Measurements from ENCODE around the gene TPH2.

TPH2 gene

DNA sequence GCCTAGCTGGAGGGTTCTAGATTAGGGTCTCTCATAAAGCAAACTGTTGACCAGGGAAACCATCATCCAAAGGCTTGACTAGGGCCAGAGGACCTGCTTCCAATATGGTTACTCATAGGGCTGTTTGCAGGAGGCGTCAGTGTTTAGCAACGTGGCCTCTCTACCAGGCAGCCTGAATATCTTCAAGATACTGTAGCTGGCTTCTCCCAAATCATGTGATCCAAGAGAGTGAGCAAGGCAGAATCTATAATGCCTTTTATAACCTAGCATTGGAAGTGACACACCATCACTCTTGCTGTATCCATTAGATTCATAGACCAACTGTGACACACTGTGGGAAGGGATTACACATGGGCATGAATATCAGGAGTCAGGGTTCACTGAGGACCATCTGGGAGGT lies 17.3 kb downstream of the TPH2 start:
- no peak for DNase-seq (ENCODE audit: low read depth)
- no peak overlapping the region for H3K4me3 ChIP-seq (ENCODE audit: low read depth, low read length)
- TF ChIP-seq, protein P1, sequence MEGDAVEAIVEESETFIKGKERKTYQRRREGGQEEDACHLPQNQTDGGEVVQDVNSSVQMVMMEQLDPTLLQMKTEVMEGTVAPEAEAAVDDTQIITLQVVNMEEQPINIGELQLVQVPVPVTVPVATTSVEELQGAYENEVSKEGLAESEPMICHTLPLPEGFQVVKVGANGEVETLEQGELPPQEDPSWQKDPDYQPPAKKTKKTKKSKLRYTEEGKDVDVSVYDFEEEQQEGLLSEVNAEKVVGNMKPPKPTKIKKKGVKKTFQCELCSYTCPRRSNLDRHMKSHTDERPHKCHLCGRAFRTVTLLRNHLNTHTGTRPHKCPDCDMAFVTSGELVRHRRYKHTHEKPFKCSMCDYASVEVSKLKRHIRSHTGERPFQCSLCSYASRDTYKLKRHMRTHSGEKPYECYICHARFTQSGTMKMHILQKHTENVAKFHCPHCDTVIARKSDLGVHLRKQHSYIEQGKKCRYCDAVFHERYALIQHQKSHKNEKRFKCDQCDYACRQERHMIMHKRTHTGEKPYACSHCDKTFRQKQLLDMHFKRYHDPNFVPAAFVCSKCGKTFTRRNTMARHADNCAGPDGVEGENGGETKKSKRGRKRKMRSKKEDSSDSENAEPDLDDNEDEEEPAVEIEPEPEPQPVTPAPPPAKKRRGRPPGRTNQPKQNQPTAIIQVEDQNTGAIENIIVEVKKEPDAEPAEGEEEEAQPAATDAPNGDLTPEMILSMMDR (IDR thresholded peaks at IDR 0.05; ENCODE audit: control insufficient read depth, extremely low read depth, insufficient read depth) = no peak

DNA sequence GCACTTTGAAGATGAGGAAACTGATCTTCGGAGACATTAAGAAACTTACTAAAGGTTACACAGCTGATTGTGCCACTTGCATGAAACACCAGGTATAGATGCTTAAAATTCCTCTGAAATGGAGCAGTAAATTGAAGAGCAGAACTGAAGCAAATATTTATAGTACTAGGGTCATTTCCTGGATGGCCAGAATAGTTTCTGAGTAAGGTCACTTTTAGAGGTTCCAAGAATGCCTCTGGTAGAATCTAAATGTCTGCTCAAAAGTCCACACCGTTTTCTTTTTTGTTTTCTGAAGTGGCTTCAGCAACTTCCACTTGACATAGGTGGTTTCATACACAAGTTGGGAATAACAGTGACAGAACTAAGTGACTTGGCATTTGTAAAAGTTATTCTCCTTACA lies 19.4 kb downstream of the TPH2 start:
- no peak overlapping the region for H3K4me3 ChIP-seq (ENCODE audit: low read depth, low read length)
- DNase-seq (ENCODE audit: low read depth) = no peak
- TF ChIP-seq, protein P1 (IDR thresholded peaks at IDR 0.05; ENCODE audit: control insufficient read depth, extremely low read depth, insufficient read depth) = no peak

DNA sequence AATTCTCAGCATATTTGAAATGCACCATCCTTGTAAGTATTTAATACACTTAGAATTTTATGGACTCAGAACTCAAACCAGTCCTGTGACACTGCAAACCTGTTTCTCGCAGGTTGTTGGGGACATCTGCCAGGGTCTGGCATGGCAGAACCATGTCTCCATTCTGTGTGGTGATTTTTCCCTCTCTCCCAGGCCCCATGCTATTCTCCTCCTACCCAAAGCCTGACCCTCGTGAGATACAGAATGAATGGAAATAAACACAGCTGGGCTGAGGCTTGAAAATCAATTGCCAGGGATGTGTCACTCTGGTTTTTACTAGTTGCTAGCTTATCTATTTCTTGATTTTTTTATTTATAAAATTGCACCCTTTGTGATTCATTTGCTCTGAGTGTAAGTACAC lies 19.8 kb downstream of the TPH2 start:
- DNase-seq (ENCODE audit: low read depth) = no peak
- TF ChIP-seq, protein P1 (IDR thresholded peaks at IDR 0.05; ENCODE audit: control insufficient read depth, extremely low read depth, insufficient read depth) = no peak
- no peak overlapping the region for H3K4me3 ChIP-seq (ENCODE audit: low read depth, low read length)

DNA sequence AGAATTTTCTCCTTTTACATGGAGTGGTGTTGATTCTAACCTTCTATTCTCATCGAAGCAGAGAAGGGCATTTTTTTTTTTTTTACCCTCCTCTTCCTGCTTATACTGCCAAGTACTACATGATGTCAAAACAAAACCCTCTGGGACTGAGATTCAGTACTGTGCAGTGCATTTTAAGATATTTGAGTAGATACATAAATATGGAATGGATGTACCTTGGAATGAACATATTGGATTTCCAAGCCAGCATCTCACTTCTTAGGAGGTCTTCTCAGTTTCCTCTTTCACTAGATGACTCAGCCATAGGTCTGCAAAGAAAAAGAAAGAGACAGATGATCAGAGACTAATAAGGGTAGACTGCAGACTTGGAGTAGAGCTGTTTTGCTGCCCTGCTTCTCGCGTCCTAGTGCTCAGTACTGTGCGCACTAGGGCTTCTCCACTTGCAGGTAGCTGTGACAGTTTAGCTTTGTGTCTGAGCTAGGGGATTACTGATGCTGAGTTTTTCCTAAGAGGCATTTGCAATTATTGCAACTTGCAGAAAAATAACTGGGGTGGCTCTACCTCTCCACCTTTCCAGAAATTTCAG lies 20.4 kb downstream of the TPH2 start:
- DNase-seq (ENCODE audit: low read depth) = no peak
- TF ChIP-seq, protein P1 (IDR thresholded peaks at IDR 0.05; ENCODE audit: control insufficient read depth, extremely low read depth, insufficient read depth) = no peak
- H3K4me3 ChIP-seq (ENCODE audit: low read depth, low read length) = no peak overlapping the region

DNA sequence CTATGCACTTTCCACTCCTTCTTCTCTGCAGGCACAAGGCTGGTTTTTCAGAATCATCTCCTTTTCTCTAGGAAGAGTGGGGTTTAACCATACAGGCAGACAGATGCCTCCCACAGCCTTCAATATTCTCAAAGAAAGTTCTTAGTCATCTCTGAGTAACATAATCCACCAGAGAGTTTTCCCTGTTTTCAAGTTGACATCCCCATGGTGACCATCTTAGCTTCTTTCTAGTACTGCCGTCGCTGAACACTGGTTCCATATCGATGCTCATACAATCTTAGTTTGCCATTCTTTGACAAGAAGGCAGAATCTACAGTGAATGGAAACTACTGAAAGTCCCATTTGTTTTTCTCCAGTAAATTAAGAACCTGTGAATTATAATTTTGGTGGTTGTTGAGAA lies 28.6 kb downstream of the TPH2 start:
- no peak for DNase-seq (ENCODE audit: low read depth)
- H3K4me3 ChIP-seq (ENCODE audit: low read depth, low read length) = no peak overlapping the region
- TF ChIP-seq, protein P1 (IDR thresholded peaks at IDR 0.05; ENCODE audit: control insufficient read depth, extremely low read depth, insufficient read depth) = no peak

DNA sequence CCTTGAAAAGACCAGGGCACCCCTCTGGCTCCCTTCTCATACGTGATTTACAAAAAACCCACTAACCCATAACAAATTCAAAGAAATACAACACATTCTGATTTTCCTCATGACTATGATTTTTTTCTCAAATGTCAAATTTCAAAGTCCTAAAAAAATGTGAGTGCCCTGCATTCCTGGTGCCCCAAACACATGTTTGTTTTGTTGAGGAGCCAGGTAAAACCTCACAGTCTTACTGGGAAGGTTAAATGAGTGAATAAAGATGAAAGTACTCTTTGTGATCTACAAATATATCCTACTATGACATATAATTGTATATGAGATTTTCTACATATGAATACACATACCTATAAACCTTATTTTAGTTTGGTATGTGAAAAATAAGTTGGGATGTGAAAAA lies 30.7 kb downstream of the TPH2 start:
- no peak overlapping the region for H3K4me3 ChIP-seq (ENCODE audit: low read depth, low read length)
- DNase-seq (ENCODE audit: low read depth) = no peak
- TF ChIP-seq, protein P1 (IDR thresholded peaks at IDR 0.05; ENCODE audit: control insufficient read depth, extremely low read depth, insufficient read depth) = no peak

DNA sequence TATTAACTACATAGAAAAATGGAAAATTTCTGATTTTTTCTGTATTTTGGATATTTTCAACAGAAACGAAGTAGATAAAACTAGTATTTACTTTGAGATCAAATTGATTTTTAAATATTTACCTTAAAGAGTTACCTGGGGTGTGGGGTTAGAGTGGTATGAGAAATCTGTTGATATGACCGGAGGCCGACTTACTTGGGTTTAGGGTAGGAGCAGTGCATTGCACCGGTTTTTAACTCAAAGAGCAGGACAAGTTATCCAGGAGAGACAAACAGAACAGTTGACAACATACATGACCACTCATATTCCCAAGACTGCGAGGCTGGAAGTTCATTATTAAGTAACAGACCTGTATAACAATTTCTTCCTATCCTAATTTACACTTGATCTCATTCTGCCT lies 31.4 kb downstream of the TPH2 start:
- H3K4me3 ChIP-seq (ENCODE audit: low read depth, low read length) = no peak overlapping the region
- no peak for DNase-seq (ENCODE audit: low read depth)
- TF ChIP-seq, protein P1 (IDR thresholded peaks at IDR 0.05; ENCODE audit: control insufficient read depth, extremely low read depth, insufficient read depth) = no peak
